C4-2B (cell line): ENCODE data around the gene HSPA4.
"Not testable (repeated sequence)": the region's sequence is repeated elsewhere in the genome, so short reads cannot be mapped to it uniquely, and the experiment has no call there.

ENCODE experiments used
- H3K27ac ChIP-seq: fragments of 450-650 bp; 2 replicates; pipeline ENCODE4 v1.5.1; 2017
- CTCF ChIP-seq: fragments of 450-650 bp; conservative IDR thresholded peaks from 2 replicates; pipeline ENCODE4 v1.5.1; 2017; ENCODE audit warnings: mild to moderate bottlenecking
- ZFX ChIP-seq: fragments of 450-650 bp; IDR thresholded peaks from 2 replicates; pipeline ENCODE4 v1.6.1; 2017

HSPA4 gene

GRCh38 chr5:133029416-133029815, 22.4 kb upstream of the HSPA4 start:
- H3K27ac ChIP-seq = no peak overlapping the region
- no peak for TF ChIP-seq CTCF
- TF ChIP-seq ZFX = no peak

- no peak overlapping the region for H3K27ac ChIP-seq
- no peak for TF ChIP-seq ZFX
- TF ChIP-seq CTCF = no peak
Measured at GRCh38 chr5:133030343-133031005, 21.3 kb upstream of the HSPA4 start.

DNA sequence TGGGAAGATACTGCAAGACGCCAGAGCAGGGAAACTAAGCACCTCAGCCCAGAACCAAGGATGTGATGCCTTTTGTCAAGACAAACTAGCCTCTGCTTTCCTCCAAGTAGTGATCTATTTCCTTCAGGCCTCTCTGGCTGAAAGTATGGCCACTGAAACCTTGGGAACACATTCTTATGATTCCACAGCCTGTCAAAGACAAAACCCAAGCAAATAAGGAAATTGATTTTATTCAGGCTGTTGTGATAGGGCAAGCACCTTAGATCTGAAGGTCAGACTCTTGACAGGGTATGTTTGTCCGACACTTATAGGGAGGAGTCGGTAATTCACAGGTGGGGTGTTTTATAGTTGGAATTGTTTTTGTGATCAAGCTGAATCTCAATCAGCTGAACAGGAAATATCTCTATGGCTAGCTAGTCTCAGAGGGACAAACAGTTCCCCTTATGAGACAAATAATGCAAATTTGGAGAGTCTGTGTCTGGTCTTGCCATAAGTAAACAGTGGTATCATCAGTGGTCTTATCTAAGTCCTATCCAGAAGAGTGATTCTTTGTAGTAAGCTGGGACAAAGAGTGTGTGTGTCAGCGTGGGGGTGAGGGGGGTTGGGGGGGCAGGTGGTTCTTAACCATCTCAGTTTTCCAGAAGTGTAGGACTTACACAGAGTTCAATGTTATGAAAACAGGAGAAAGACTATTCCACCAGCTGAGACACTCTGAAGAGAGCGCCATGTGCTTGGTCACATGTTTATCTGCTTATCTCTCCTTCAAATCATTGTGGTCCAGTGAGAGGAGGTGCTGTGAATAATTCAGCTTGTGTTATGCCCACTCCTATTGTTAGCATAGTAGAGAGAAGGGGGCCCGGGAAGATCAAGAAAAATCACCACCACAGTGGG, 18.7 kb upstream of the HSPA4 start:
- no peak overlapping the region for H3K27ac ChIP-seq
- TF ChIP-seq CTCF (no peak), ZFX (no peak)

DNA sequence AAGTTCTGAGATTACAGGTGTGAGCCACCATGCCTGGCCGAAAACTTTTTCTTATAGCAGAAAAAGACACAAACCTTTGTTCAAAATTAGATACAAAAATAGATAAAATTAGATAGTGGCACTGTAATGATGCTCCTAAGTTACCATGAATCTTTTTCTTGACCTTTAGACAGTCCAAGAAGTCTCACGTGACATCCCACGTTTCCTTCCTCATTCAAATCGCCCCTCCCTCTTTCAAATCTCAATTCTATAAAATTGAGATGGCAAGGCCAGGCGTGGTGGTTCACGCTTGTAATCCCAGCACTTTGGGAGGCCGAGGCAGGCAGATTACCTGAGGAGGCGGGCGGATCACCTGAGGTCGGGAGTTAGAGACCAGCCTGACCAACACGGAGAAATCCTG, 17.7 kb upstream of the HSPA4 start:
- TF ChIP-seq ZFX = no peak
- no peak for TF ChIP-seq CTCF
- H3K27ac ChIP-seq = no peak overlapping the region

GRCh38 chr5:133035224-133035623, 16.6 kb upstream of the HSPA4 start:
- no peak overlapping the region for H3K27ac ChIP-seq
- no peak for TF ChIP-seq CTCF
- no peak for TF ChIP-seq ZFX

DNA sequence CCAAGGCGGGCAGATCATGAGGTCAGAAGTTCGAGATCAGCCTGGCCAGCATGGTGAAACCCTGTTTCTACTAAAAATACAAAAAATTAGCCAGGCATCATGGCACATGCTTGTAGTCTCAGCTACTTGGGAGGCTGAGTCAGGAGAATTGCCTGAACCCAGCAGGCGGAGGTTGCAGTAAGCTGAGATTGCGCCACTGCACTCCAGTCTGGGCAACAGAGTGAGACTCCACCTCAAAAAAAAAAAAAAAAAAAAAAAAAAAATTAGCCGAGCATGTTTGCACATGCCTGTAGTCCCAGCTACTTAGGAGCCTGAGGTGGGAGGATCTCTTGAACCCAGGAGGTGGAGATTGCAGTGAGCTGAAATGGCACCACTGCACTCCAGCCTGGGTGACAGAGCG, 15.1 kb upstream of the HSPA4 start:
- not testable (repeated sequence) for H3K27ac ChIP-seq

- no peak overlapping the region for H3K27ac ChIP-seq
- TF ChIP-seq ZFX (no peak), CTCF (no peak)
Measured at GRCh38 chr5:133041157-133041784, 10.5 kb upstream of the HSPA4 start.
